Measurements from ENCODE around the gene CRTAC1.

Gene CRTAC1

GRCh38 chr10:98029149-98030092 lies 1.0 kb downstream of the CRTAC1 start:
- no peak for DNase-seq (ENCODE audit: low read depth in 3 of 3)

- DNase-seq (ENCODE audit: low read depth in 3 of 3): peak; percentile 38 to 64 (median 49)
Measured at GRCh38 chr10:98028168-98028770, 2.2 kb downstream of the CRTAC1 start.

- DNase-seq (ENCODE audit: low read depth in 3 of 3): no peak
Measured at GRCh38 chr10:98023024-98023423, 7.4 kb downstream of the CRTAC1 start.

- DNase-seq (ENCODE audit: low read depth in 3 of 3): no peak
Measured at GRCh38 chr10:98020784-98021183, 9.6 kb downstream of the CRTAC1 start.

- DNase-seq (ENCODE audit: low read depth in 3 of 3): no peak
Measured at GRCh38 chr10:98020254-98020653, 10.2 kb downstream of the CRTAC1 start.

GRCh38 chr10:98019784-98020183 lies 10.6 kb downstream of the CRTAC1 start:
- DNase-seq (ENCODE audit: low read depth in 3 of 3): no peak

GRCh38 chr10:98016772-98017475 lies 13.5 kb downstream of the CRTAC1 start:
- DNase-seq (ENCODE audit: low read depth in 3 of 3): no peak

GRCh38 chr10:98013776-98014175 lies 16.6 kb downstream of the CRTAC1 start:
- no peak for DNase-seq (ENCODE audit: low read depth in 3 of 3)

GRCh38 chr10:98013122-98013521 lies 17.3 kb downstream of the CRTAC1 start:
- DNase-seq (ENCODE audit: low read depth in 3 of 3): no peak

- DNase-seq (ENCODE audit: low read depth in 3 of 3): no peak
Measured at GRCh38 chr10:98012644-98013043, 17.8 kb downstream of the CRTAC1 start.

GRCh38 chr10:98010939-98011685 lies 19.3 kb downstream of the CRTAC1 start:
- no peak for DNase-seq (ENCODE audit: low read depth in 3 of 3)

- DNase-seq (ENCODE audit: low read depth in 3 of 3): no peak
Measured at GRCh38 chr10:98006266-98006665, 24.2 kb downstream of the CRTAC1 start.

GRCh38 chr10:98001736-98002135 lies 28.7 kb downstream of the CRTAC1 start:
- DNase-seq (ENCODE audit: low read depth in 3 of 3): no peak

- no peak for DNase-seq (ENCODE audit: low read depth in 3 of 3)
Measured at GRCh38 chr10:98000346-98000745, 30.1 kb downstream of the CRTAC1 start.

- no peak for DNase-seq (ENCODE audit: low read depth in 3 of 3)
Measured at GRCh38 chr10:97999923-98000248, 30.5 kb downstream of the CRTAC1 start.

- DNase-seq (ENCODE audit: low read depth in 3 of 3): no peak
Measured at GRCh38 chr10:97999066-97999922, 31.1 kb downstream of the CRTAC1 start.

- DNase-seq (ENCODE audit: low read depth in 3 of 3): no peak
Measured at GRCh38 chr10:97991871-97992270, 38.5 kb downstream of the CRTAC1 start.

- no peak for DNase-seq (ENCODE audit: low read depth in 3 of 3)
Measured at GRCh38 chr10:97981816-97982215, 48.6 kb downstream of the CRTAC1 start.

GRCh38 chr10:97977673-97978072 lies 52.7 kb downstream of the CRTAC1 start:
- no peak for DNase-seq (ENCODE audit: low read depth in 3 of 3)

GRCh38 chr10:97975598-97975997 lies 54.8 kb downstream of the CRTAC1 start:
- no peak for DNase-seq (ENCODE audit: low read depth in 3 of 3)

All from stimulated activated CD4-positive, alpha-beta T cell treated with anti-CD3 and anti-CD28 coated beads, TNF-alpha, amount 100 ng/mL, for 48 hours (primary cell).